ENCODE measurements around the gene TRMU.

Gene TRMU

DNA sequence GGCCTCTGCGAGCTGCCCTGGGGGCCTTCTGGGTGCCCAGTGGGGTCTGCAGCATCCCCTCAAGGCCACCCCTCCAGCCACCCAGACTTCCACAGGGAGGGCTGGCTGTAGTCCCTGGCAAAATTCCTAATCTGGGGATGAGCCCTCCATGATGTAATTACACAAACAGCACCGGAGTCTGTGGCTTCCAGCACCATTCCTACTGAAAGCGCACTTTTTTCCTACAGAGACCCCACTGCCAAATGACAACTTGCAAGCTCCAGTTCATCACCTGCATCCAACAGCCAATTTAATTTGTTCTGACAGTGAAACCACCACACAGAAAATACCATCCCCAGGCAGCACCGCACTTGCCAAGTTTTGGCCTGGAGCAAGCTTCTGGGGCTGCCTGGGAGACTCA, 70.4 kb downstream of the TRMU start:
- in situ Hi-C loops (cut with MboI; ENCODE audit: low sequenced_read_pairs), result no loop called here

DNA sequence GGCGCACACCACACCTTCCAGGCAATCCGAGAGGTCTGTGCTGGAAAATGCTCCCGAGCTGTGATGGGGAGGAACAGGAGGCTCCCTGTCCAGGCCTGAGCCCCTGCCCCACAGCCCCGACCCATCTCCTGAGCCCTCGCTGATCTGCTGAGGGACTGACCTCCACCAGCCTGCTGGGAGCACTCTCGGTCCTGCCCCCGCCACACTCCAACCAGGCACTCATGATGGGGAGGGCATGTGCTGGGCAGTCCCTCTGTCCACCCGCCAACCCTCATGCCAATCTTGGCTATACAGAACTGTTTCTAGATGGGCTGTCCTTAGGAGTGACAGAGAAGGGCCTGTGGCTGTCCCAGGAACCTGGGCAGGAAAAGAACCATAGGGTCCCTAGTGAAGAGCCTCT, 70.8 kb downstream of the TRMU start:
- in situ Hi-C loops (cut with MboI; ENCODE audit: low sequenced_read_pairs), result no loop called here

DNA sequence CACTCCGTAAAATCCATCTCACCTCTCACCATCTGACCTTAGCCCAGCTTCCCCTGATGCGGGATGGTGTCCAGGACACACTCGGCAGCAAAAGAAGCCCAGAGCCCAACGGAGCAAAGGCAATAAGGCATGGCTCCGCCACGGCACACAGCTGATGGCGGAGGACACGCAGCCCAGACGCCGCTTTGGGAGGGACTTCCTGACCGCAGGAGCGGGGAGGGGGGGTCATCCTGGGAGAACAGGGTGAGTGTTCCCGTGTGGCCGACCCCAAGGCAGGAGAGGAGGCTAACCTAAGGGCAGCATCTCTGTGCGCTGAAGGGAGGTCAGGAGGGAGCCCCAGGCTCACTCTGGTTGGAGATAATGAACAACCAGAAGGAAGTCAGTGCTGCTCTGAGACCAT, 71.3 kb downstream of the TRMU start:
- in situ Hi-C loops (cut with MboI; ENCODE audit: low sequenced_read_pairs), result no loop called here

Measured in HL-60/S4 (cell line).